ENCODE data around the gene PRDM11. TPM values are rescaled to one million over a fixed set of nuclear protein-coding genes. Genes with fewer than 3 reads are reported as not detected.

PRDM11 gene
- total RNA-seq, 3 donors from 2014 or later: 6.0 to 8.5 (median 6.8) TPM

- Mint-ChIP-seq H3K27me3 (ENCODE audit: low read depth) (peaks cover 59% of the 10 kb centered on the region), H3K4me1 (ENCODE audit: low read depth) (no peaks in the 10 kb centered on the region), H3K36me3 (ENCODE audit: insufficient read depth) (no peaks in the 10 kb centered on the region), H3K4me3 (no peak overlapping the region), H3K9me3 (no peaks in the 10 kb centered on the region)
- ATAC-seq (no peak), DNase-seq (no peak)
These were observed 118.5 kb downstream of the PRDM11 start for GRCh38 chr11:45264839-45265515.

DNA sequence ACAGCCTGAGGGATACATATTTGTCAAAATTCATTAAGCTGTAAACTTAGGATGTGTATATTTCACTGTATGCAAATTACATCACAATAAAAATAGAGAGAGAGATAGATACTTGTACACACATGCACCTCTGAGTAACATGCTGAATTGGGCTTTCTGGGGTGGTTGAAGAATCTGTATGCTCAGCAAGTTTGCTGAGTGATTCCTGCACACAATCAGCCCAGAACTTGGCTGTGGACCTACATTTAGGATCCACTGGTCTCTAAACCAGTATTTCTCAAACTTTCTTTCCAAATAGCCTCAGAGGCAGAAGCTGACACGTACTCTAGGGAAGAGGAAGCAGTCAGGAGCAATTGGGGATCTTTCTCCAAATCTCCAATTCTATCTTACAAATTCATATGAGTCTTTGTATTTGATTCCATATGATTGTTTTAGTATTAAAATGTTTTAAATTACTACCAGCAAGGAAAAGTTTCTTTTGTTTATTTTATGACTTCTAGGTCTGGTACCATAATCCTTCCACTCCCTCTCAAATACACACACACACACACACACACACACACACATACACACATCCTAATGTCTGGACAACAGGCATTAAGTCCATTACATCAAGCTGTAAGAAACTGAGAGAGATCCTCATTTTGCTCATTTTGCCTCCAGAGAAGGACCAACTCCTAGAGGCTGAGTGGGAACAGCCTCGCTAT is 119.7 kb downstream of the PRDM11 start:
- Mint-ChIP-seq H3K4me3 (no peak overlapping the region), H3K27me3 (ENCODE audit: low read depth) (peaks cover 58% of the 10 kb centered on the region), H3K36me3 (ENCODE audit: insufficient read depth) (no peaks in the 10 kb centered on the region), H3K4me1 (ENCODE audit: low read depth) (no peaks in the 10 kb centered on the region), H3K9me3 (no peaks in the 10 kb centered on the region)
- ATAC-seq (no peak), DNase-seq (no peak)

GRCh38 chr11:45266676-45267020 is 120.2 kb downstream of the PRDM11 start:
- Mint-ChIP-seq H3K4me3 (no peak overlapping the region), H3K36me3 (ENCODE audit: insufficient read depth) (no peaks in the 10 kb centered on the region), H3K4me1 (ENCODE audit: low read depth) (no peaks in the 10 kb centered on the region), H3K27me3 (ENCODE audit: low read depth) (peaks cover 61% of the 10 kb centered on the region), H3K9me3 (no peaks in the 10 kb centered on the region)
- ATAC-seq (no peak), DNase-seq (no peak)

DNA sequence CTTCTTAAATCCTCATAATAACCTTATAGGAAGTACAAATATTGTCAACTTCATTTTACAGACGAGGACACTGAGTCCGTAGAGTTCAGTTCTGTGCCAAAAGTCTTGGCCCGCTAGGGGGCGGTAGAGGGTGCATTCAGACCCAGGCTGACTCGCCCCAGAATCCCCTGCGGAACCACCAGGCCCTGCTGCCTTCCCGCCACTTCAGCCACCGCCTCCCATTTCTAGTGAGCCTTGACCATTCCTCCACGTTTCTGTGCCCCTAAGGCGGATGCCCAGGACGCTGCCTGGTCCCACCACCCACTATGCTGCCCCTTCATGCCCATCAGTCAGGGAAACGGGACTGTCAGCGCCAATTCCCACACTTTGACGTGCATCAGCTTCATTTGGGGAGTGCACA is 120.6 kb downstream of the PRDM11 start:
- DNase-seq (no peak), ATAC-seq (no peak)
- Mint-ChIP-seq H3K9me3 (no peaks in the 10 kb centered on the region), H3K36me3 (ENCODE audit: insufficient read depth) (no peaks in the 10 kb centered on the region), H3K27me3 (ENCODE audit: low read depth) (peaks cover 62% of the 10 kb centered on the region), H3K4me3 (no peak overlapping the region), H3K4me1 (ENCODE audit: low read depth) (no peaks in the 10 kb centered on the region)

GRCh38 chr11:45267652-45268299 is 121.3 kb downstream of the PRDM11 start:
- H3K27me3 Mint-ChIP-seq (ENCODE audit: low read depth): peaks cover 61% of the 10 kb centered on the region
- ATAC-seq: no peak
- no peaks in the 10 kb centered on the region for H3K9me3 Mint-ChIP-seq
- H3K4me1 Mint-ChIP-seq (ENCODE audit: low read depth): no peaks in the 10 kb centered on the region
- H3K36me3 Mint-ChIP-seq (ENCODE audit: insufficient read depth): no peaks in the 10 kb centered on the region
- H3K4me3 Mint-ChIP-seq: no peak overlapping the region
- no peak for DNase-seq

- peaks cover 55% of the 10 kb centered on the region for H3K27me3 Mint-ChIP-seq (ENCODE audit: low read depth)
- no peak for DNase-seq
These were observed 123.2 kb downstream of the PRDM11 start for GRCh38 chr11:45269678-45270077.

GRCh38 chr11:45270946-45271716 is 124.7 kb downstream of the PRDM11 start:
- no peaks in the 10 kb centered on the region for H3K9me3 Mint-ChIP-seq
- no peak overlapping the region for H3K4me3 Mint-ChIP-seq
- H3K27me3 Mint-ChIP-seq (ENCODE audit: low read depth): peaks cover 61% of the 10 kb centered on the region
- no peaks in the 10 kb centered on the region for H3K4me1 Mint-ChIP-seq (ENCODE audit: low read depth)
- no peak for ATAC-seq
- DNase-seq: no peak
- no peaks in the 10 kb centered on the region for H3K36me3 Mint-ChIP-seq (ENCODE audit: insufficient read depth)

More at GRCh38 chr11:45269678-45270077, 123.2 kb downstream of the PRDM11 start:
- Mint-ChIP-seq H3K36me3 (ENCODE audit: insufficient read depth) (no peaks in the 10 kb centered on the region), H3K9me3 (no peaks in the 10 kb centered on the region), H3K4me3 (no peak overlapping the region), H3K4me1 (ENCODE audit: low read depth) (no peaks in the 10 kb centered on the region)
- no peak for ATAC-seq

- no peak overlapping the region for H3K4me3 Mint-ChIP-seq
- no peaks in the 10 kb centered on the region for H3K4me1 Mint-ChIP-seq (ENCODE audit: low read depth)
- DNase-seq (no peak), ATAC-seq (no peak)
- no peaks in the 10 kb centered on the region for H3K9me3 Mint-ChIP-seq
- peaks cover 53% of the 10 kb centered on the region for H3K27me3 Mint-ChIP-seq (ENCODE audit: low read depth)
- H3K36me3 Mint-ChIP-seq (ENCODE audit: insufficient read depth): no peaks in the 10 kb centered on the region
These were observed 126.3 kb downstream of the PRDM11 start for GRCh38 chr11:45272701-45273100.

DNA sequence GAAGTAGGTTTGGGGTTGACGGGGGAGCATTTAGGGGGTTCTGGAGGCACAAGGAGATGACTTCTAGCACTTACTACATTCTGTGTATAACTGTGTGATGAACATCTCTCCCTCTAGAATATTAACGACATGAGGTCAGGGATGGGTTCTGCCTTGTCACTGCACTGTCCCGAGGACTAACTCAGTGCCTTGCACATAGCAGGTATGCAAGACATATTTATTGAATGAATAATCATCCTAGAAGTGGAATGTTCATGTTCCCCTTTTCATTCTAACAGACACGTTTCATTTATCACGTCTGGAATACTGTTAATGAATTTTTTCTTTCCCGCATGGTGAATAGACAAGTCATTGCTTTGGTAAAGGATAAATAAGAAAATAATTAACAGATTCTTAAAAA is 127.1 kb downstream of the PRDM11 start:
- no peaks in the 10 kb centered on the region for H3K9me3 Mint-ChIP-seq
- no peaks in the 10 kb centered on the region for H3K4me1 Mint-ChIP-seq (ENCODE audit: low read depth)
- no peaks in the 10 kb centered on the region for H3K36me3 Mint-ChIP-seq (ENCODE audit: insufficient read depth)
- no peak overlapping the region for H3K4me3 Mint-ChIP-seq
- no peak for ATAC-seq
- H3K27me3 Mint-ChIP-seq (ENCODE audit: low read depth): peaks cover 53% of the 10 kb centered on the region
- no peak for DNase-seq

GRCh38 chr11:45274206-45274605 is 127.8 kb downstream of the PRDM11 start:
- no peaks in the 10 kb centered on the region for H3K36me3 Mint-ChIP-seq (ENCODE audit: insufficient read depth)
- no peak overlapping the region for H3K4me3 Mint-ChIP-seq
- no peaks in the 10 kb centered on the region for H3K4me1 Mint-ChIP-seq (ENCODE audit: low read depth)
- no peak for ATAC-seq
- no peaks in the 10 kb centered on the region for H3K9me3 Mint-ChIP-seq
- DNase-seq: no peak
- H3K27me3 Mint-ChIP-seq (ENCODE audit: low read depth): peaks cover 47% of the 10 kb centered on the region

GRCh38 chr11:45275828-45276227 is 129.4 kb downstream of the PRDM11 start:
- ATAC-seq (no peak), DNase-seq (no peak)
- H3K27me3 Mint-ChIP-seq (ENCODE audit: low read depth): peaks cover 39% of the 10 kb centered on the region
- H3K36me3 Mint-ChIP-seq (ENCODE audit: insufficient read depth): no peaks in the 10 kb centered on the region
- H3K4me1 Mint-ChIP-seq (ENCODE audit: low read depth): no peaks in the 10 kb centered on the region
- H3K9me3 Mint-ChIP-seq: peaks cover 8% of the 10 kb centered on the region
- no peak overlapping the region for H3K4me3 Mint-ChIP-seq

GRCh38 chr11:45278714-45279113 is 132.3 kb downstream of the PRDM11 start:
- Mint-ChIP-seq H3K36me3 (ENCODE audit: insufficient read depth) (no peaks in the 10 kb centered on the region), H3K9me3 (peaks cover 8% of the 10 kb centered on the region), H3K27me3 (ENCODE audit: low read depth) (peaks cover 34% of the 10 kb centered on the region), H3K4me1 (ENCODE audit: low read depth) (no peaks in the 10 kb centered on the region), H3K4me3 (no peak overlapping the region)
- no peak for ATAC-seq
- no peak for DNase-seq

GRCh38 chr11:45279645-45280044 is 133.2 kb downstream of the PRDM11 start:
- no peaks in the 10 kb centered on the region for H3K4me1 Mint-ChIP-seq (ENCODE audit: low read depth)
- ATAC-seq (no peak), DNase-seq (no peak)

DNA sequence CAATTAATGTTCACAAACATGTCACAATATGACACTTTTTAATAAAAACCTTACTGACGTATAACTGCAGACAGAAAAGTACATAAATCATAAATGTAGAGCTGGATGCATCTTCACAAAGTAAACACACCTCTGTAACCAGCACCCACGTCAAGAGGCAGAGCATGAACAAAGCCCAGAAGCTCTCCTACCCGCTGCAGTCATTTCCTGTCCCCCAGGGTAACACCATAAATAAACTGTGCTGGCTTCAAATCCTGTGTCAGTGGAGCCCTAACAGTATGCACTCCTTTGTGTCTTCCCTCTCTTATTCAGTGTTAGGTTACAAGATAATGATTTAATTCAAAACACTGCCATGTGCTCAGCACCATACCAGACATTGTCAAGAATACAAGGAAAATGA is 134.0 kb downstream of the PRDM11 start:
- DNase-seq: no peak
- peaks cover under 1% of the 10 kb centered on the region for H3K4me1 Mint-ChIP-seq (ENCODE audit: low read depth)
- H3K27me3 Mint-ChIP-seq (ENCODE audit: low read depth): peaks cover 44% of the 10 kb centered on the region
- ATAC-seq: no peak
- H3K4me3 Mint-ChIP-seq: no peak overlapping the region
- H3K36me3 Mint-ChIP-seq (ENCODE audit: insufficient read depth): no peaks in the 10 kb centered on the region
- peaks cover 8% of the 10 kb centered on the region for H3K9me3 Mint-ChIP-seq

More at GRCh38 chr11:45279645-45280044, 133.2 kb downstream of the PRDM11 start:
- Mint-ChIP-seq H3K36me3 (ENCODE audit: insufficient read depth) (no peaks in the 10 kb centered on the region), H3K27me3 (ENCODE audit: low read depth) (peaks cover 40% of the 10 kb centered on the region), H3K9me3 (peaks cover 8% of the 10 kb centered on the region), H3K4me3 (no peak overlapping the region)

All from activated T-cell treated with anti-CD3 and anti-CD28 coated beads, Interleukin-2, amount 50 U/mL, for 4 hours (primary cell).